Measurements from ENCODE around the gene TTBK1. TPM values are rescaled to one million over a fixed set of nuclear protein-coding genes. Genes with fewer than 3 reads are reported as not detected.

TTBK1 gene
- polyA plus RNA-seq, 4 donors, result 0.89 to 2.1 (median 1.0) TPM

DNA sequence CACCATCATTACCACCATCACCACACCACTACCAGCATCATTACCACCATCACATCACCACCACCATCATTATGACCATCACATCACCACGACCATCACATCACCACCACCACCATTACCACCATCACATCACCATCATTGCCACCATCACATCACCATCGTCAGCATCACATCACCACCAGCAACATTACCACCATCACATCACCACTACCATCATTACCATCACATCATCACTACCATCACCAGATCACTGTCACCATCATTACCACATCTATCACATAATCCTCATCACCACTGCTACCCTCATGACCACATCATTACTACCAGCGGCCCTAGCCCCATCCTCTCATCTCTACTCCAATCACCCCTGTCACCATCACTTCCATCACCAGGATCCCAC is 51.3 kb downstream of the TTBK1 start:
- no peak overlapping the region for H3K4me3 ChIP-seq (ENCODE audit: low read depth in 1 of 3, low read length in 3 of 3)
- H3K36me3 ChIP-seq (ENCODE audit: control insufficient read depth in 3 of 3, insufficient read depth in 2 of 3, low read depth in 1 of 3, low read length in 3 of 3), result no peaks in the 10 kb centered on the region
- no peak overlapping the region for H3K27ac ChIP-seq (ENCODE audit: low read depth in 1 of 3, low read length in 2 of 3)
- WGBS, 3 donors, result 84 to 90% (median 86%) methylated on average over 3 of the region's 3 CpGs
- FAIRE-seq (no peak), DNase-seq (no peak)
- no peaks in the 10 kb centered on the region for H3K27me3 ChIP-seq (ENCODE audit: control insufficient read depth in 3 of 3, insufficient read depth in 3 of 3, low read length in 3 of 3)
- H3K4me1 ChIP-seq (ENCODE audit: control insufficient read depth in 3 of 3, insufficient read depth in 2 of 3, low read depth in 1 of 3, low read length in 2 of 3), result peaks cover 0 to 35% (median 2%) of the 10 kb centered on the region in 3 donors
- H3K9me3 ChIP-seq (ENCODE audit: control insufficient read depth in 2 of 2, insufficient read depth in 1 of 2, low read depth in 1 of 2, low read length in 1 of 2), result no peaks in the 10 kb centered on the region

DNA sequence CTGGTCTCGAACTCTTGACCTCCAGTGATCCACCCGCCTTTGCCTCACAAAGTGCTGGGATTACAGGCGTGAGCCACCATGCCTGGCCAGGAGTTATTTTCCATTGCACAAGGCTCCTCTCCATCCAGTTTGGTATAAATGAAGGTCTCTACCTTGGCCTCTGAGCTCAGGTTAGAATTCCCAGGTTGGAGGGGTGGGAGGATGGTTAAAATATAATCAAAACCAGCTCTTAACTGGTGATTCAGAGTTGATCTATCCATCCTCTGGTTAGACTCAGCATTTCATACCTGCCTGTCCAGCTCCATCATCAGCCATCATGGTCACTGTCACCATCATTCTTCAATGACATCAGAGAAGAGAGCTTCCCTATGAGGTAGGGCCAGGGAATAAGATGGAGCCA is 52.2 kb downstream of the TTBK1 start:
- DNase-seq (no peak), FAIRE-seq (no peak)
- 87 to 89% (median 87%) methylated on average over 3 of the region's 3 CpGs for WGBS, 3 donors
- peaks cover 0 to 29% (median under 1%) of the 10 kb centered on the region in 3 donors for H3K4me1 ChIP-seq (ENCODE audit: control insufficient read depth in 3 of 3, insufficient read depth in 2 of 3, low read depth in 1 of 3, low read length in 2 of 3)
- H3K27ac ChIP-seq (ENCODE audit: low read depth in 1 of 3, low read length in 2 of 3), result no peak overlapping the region
- H3K27me3 ChIP-seq (ENCODE audit: control insufficient read depth in 3 of 3, insufficient read depth in 3 of 3, low read length in 3 of 3), result no peaks in the 10 kb centered on the region
- no peaks in the 10 kb centered on the region for H3K9me3 ChIP-seq (ENCODE audit: control insufficient read depth in 2 of 2, insufficient read depth in 1 of 2, low read depth in 1 of 2, low read length in 1 of 2)
- H3K4me3 ChIP-seq (ENCODE audit: low read depth in 1 of 3, low read length in 3 of 3), result no peak overlapping the region
- H3K36me3 ChIP-seq (ENCODE audit: control insufficient read depth in 3 of 3, insufficient read depth in 2 of 3, low read depth in 1 of 3, low read length in 3 of 3), result no peaks in the 10 kb centered on the region

DNA sequence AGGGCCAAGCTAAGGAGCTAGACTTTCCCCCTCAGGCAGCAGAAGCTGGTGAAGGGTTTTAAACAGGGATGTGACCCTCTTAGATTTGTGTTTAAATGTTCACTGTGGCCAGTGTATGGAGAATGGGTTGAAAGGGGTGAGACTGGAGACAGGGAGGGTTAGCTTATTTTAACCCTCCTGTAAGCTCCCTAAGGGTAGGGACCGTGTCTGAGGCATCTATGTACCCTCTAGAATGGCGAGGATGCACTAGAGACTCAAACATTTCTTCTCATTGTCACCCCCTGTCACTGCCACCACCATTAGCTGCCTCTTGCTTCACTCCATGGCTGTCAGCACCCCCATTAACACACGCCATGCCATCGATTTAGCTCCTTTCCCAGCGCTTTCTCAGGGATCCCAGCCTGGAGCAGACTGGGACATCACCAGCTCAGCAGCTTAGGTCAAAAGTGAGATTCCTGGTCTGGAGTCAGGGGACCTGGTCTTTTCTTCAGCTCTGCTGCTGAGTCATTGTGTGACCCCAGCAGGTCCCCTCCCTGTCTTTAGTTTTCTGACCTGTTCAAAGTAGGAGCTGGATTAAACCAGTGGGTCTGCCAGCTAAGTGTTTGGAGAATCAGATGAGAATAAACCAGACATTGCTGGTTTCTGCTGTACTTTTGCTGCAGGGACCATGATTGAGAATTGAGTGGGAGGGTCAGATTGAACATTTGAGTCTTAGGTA is 53.7 kb downstream of the TTBK1 start:
- no peak overlapping the region for H3K27ac ChIP-seq (ENCODE audit: low read depth in 1 of 3, low read length in 2 of 3)
- FAIRE-seq, result no peak
- DNase-seq, result no peak
- H3K9me3 ChIP-seq (ENCODE audit: control insufficient read depth in 2 of 2, insufficient read depth in 1 of 2, low read depth in 1 of 2, low read length in 1 of 2), result no peaks in the 10 kb centered on the region
- peaks cover 0 to 25% (median 0%) of the 10 kb centered on the region in 3 donors for H3K4me1 ChIP-seq (ENCODE audit: control insufficient read depth in 3 of 3, insufficient read depth in 2 of 3, low read depth in 1 of 3, low read length in 2 of 3)
- no peaks in the 10 kb centered on the region for H3K36me3 ChIP-seq (ENCODE audit: control insufficient read depth in 3 of 3, insufficient read depth in 2 of 3, low read depth in 1 of 3, low read length in 3 of 3)
- H3K4me3 ChIP-seq (ENCODE audit: low read depth in 1 of 3, low read length in 3 of 3), result no peak overlapping the region
- H3K27me3 ChIP-seq (ENCODE audit: control insufficient read depth in 3 of 3, insufficient read depth in 3 of 3, low read length in 3 of 3), result no peaks in the 10 kb centered on the region
- 84 to 95% (median 86%) methylated on average over 5 of the region's 5 CpGs for WGBS, 3 donors

DNA sequence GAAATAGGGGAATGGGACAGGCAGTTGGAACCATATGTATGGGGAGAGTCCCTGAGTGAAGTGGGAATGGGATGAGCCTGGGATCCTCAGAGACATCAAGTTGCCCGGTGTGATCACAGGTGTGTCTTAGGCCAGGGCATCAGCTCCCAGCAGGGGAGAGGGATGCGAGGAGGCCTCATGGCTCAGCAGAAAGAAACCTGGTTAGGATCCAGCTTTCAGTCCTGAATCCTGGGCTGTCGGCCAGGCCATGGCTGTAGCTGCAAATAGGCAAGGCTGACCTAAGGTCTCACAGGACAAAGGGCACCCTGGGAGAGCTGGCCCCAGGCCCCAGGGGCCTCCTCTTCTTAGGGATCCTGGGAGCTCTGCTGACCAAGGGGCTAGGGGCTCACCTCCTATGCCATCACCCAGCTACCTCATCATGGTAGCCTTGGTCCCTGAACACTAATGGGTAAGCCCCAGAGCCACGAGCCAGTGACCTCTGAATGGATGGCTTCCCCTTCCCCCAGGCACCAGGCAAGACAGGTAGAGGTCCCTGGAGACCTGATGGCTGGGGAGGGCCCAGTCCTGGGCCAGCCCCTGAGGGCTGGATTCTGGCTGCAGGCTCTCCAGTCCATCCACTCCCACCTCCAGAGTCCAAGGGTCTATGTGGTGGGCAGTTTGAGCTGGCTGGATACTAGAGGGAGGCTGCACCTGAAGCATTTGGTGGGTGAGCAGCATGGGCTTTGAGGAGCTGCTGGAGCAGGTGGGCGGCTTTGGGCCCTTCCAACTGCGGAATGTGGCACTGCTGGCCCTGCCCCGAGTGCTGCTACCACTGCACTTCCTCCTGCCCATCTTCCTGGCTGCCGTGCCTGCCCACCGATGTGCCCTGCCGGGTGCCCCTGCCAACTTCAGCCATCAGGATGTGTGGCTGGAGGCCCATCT is 54.6 kb downstream of the TTBK1 start, which contains the start of gene SLC22A7:
Gene SLC22A7 (plus strand): TSS at position 617 of the 921 bp plus-strand sequence. CDS start 99 bp downstream, at position 716.
- Histone ChIP-seq H3K9me3 (ENCODE audit: control insufficient read depth in 2 of 2, insufficient read depth in 1 of 2, low read depth in 1 of 2, low read length in 1 of 2) (no peaks in the 10 kb centered on the region), H3K27me3 (ENCODE audit: control insufficient read depth in 3 of 3, insufficient read depth in 3 of 3, low read length in 3 of 3) (no peaks in the 10 kb centered on the region), H3K27ac (ENCODE audit: low read depth in 1 of 3, low read length in 2 of 3) (peak within 1 kb of the TSS in 1 of 3 donors; percentile 14), H3K36me3 (ENCODE audit: control insufficient read depth in 3 of 3, insufficient read depth in 2 of 3, low read depth in 1 of 3, low read length in 3 of 3) (no peaks in the 10 kb centered on the region), H3K4me3 (ENCODE audit: low read depth in 1 of 3, low read length in 3 of 3) (no peak within 1 kb of the TSS), H3K4me1 (ENCODE audit: control insufficient read depth in 3 of 3, insufficient read depth in 2 of 3, low read depth in 1 of 3, low read length in 2 of 3) (peaks cover 0 to 34% (median 0%) of the 10 kb centered on the region in 3 donors)
- FAIRE-seq (no peak), DNase-seq (peak in 1 of 2 donors; percentile 66)
- WGBS, 3 donors, result 58 to 69% (median 64%) methylated on average over 10 of the region's 10 CpGs

DNA sequence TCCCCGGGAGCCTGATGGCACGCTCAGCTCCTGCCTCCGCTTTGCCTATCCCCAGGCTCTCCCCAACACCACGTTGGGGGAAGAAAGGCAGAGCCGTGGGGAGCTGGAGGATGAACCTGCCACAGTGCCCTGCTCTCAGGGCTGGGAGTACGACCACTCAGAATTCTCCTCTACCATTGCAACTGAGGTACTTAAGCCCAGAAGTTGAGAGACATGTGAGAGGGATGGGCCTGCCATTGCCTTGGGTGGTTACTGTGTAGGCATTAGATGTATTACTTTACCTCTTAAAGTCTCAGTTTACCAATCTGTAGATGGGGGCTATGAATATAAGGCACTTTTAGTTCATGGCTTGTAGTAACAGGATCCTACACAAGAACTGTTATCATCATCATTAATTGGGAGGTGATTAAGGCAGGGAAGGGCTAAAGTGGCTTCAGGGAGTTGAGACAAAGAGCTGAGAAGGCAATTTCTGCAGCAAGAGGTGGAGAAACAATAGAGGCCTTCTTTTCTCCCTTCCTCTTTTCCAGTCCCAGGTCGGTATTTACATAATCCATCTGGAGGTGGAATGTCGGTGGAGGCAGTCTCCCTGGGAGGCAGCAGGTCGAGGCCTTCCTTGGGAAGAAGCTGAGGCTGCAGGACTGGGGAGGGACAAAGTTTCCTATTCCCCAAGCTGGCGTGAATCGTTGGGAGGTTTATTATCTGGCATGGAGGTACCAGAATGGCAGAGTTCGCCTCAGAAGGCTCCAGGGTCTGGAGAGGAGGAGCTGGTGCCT is 55.5 kb downstream of the TTBK1 start:
- peaks cover 0 to 34% (median 0%) of the 10 kb centered on the region in 3 donors for H3K4me1 ChIP-seq (ENCODE audit: control insufficient read depth in 3 of 3, insufficient read depth in 2 of 3, low read depth in 1 of 3, low read length in 2 of 3)
- WGBS, 3 donors, result 65 to 69% (median 67%) methylated on average over 11 to 12 of the region's 12 CpGs
- no peak overlapping the region for H3K27ac ChIP-seq (ENCODE audit: low read depth in 1 of 3, low read length in 2 of 3)
- DNase-seq, result no peak
- FAIRE-seq, result no peak
- no peaks in the 10 kb centered on the region for H3K27me3 ChIP-seq (ENCODE audit: control insufficient read depth in 3 of 3, insufficient read depth in 3 of 3, low read length in 3 of 3)
- no peak overlapping the region for H3K4me3 ChIP-seq (ENCODE audit: low read depth in 1 of 3, low read length in 3 of 3)
- no peaks in the 10 kb centered on the region for H3K36me3 ChIP-seq (ENCODE audit: control insufficient read depth in 3 of 3, insufficient read depth in 2 of 3, low read depth in 1 of 3, low read length in 3 of 3)
- no peaks in the 10 kb centered on the region for H3K9me3 ChIP-seq (ENCODE audit: control insufficient read depth in 2 of 2, insufficient read depth in 1 of 2, low read depth in 1 of 2, low read length in 1 of 2)

DNA sequence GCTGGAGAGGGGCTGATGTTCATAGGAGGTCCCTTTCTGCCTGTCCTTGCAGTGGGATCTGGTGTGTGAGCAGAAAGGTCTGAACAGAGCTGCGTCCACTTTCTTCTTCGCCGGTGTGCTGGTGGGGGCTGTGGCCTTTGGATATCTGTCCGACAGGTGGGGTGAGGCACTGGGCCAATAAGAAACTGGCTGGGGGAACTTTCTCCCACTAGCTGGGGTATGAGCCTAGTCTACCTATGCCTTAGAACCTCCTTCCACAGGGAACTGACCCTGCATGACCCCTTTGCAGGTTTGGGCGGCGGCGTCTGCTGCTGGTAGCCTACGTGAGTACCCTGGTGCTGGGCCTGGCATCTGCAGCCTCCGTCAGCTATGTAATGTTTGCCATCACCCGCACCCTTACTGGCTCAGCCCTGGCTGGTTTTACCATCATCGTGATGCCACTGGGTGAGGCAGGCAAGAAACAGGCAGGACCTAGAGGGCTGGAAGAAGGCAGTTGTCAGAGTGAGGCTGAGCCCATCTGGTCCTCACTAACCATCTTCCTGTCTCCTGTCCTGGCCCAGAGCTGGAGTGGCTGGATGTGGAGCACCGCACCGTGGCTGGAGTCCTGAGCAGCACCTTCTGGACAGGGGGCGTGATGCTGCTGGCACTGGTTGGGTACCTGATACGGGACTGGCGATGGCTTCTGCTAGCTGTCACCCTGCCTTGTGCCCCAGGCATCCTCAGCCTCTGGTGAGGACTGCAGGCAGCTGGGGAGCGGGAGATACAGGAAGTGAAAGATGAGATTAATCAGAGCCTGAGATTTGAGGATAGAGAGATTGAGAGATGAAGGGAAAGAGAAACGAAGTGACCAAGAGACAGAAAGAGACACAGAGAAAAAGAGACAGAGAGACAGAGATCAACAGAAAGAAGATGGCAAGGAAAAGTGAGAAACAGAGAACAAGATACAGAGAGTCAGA is 56.3 kb downstream of the TTBK1 start:
- no peak for DNase-seq
- FAIRE-seq, result no peak
- 79 to 86% (median 82%) methylated on average over 18 of the region's 18 CpGs for WGBS, 3 donors
- peaks cover 0 to 34% (median 0%) of the 10 kb centered on the region in 3 donors for H3K4me1 ChIP-seq (ENCODE audit: control insufficient read depth in 3 of 3, insufficient read depth in 2 of 3, low read depth in 1 of 3, low read length in 2 of 3)
- no peaks in the 10 kb centered on the region for H3K36me3 ChIP-seq (ENCODE audit: control insufficient read depth in 3 of 3, insufficient read depth in 2 of 3, low read depth in 1 of 3, low read length in 3 of 3)
- no peak overlapping the region for H3K4me3 ChIP-seq (ENCODE audit: low read depth in 1 of 3, low read length in 3 of 3)
- H3K27me3 ChIP-seq (ENCODE audit: control insufficient read depth in 3 of 3, insufficient read depth in 3 of 3, low read length in 3 of 3), result no peaks in the 10 kb centered on the region
- no peak overlapping the region for H3K27ac ChIP-seq (ENCODE audit: low read depth in 1 of 3, low read length in 2 of 3)
- no peaks in the 10 kb centered on the region for H3K9me3 ChIP-seq (ENCODE audit: control insufficient read depth in 2 of 2, insufficient read depth in 1 of 2, low read depth in 1 of 2, low read length in 1 of 2)

DNA sequence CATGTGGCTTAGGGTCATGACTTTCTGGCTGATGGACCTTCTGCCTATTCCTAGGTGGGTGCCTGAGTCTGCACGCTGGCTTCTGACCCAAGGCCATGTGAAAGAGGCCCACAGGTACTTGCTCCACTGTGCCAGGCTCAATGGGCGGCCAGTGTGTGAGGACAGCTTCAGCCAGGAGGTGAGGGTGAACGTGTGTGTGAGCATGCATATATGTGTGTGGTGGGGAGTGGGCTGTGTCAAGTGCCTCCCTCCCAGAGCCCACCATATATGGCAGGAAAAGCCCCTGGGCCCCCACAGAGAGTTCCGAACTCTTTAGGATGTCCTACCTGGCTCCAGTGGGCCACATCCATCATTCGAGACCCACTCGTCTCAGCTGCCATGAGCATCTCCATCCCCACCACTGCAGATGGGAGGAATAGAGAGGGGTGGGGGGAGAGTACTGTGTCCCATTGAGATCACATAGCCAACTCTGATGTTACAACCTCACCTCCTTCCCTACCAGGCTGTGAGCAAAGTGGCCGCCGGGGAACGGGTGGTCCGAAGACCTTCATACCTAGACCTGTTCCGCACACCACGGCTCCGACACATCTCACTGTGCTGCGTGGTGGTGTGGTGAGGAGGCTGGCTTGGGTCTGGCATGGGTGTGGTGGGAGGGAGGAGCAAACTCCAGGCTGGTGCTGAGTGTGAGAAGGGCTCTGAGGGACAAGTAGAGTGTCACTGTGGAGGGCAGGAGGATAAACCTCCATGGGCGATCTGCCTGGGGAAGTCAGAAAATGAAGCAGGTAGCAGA is 58.0 kb downstream of the TTBK1 start:
- WGBS, 3 donors, result 82 to 89% (median 88%) methylated on average over 15 of the region's 15 CpGs
- no peaks in the 10 kb centered on the region for H3K36me3 ChIP-seq (ENCODE audit: control insufficient read depth in 3 of 3, insufficient read depth in 2 of 3, low read depth in 1 of 3, low read length in 3 of 3)
- peaks cover 0 to 34% (median 0%) of the 10 kb centered on the region in 3 donors for H3K4me1 ChIP-seq (ENCODE audit: control insufficient read depth in 3 of 3, insufficient read depth in 2 of 3, low read depth in 1 of 3, low read length in 2 of 3)
- H3K9me3 ChIP-seq (ENCODE audit: control insufficient read depth in 2 of 2, insufficient read depth in 1 of 2, low read depth in 1 of 2, low read length in 1 of 2), result no peaks in the 10 kb centered on the region
- DNase-seq (no peak), FAIRE-seq (no peak)
- no peak overlapping the region for H3K4me3 ChIP-seq (ENCODE audit: low read depth in 1 of 3, low read length in 3 of 3)
- no peak overlapping the region for H3K27ac ChIP-seq (ENCODE audit: low read depth in 1 of 3, low read length in 2 of 3)
- H3K27me3 ChIP-seq (ENCODE audit: control insufficient read depth in 3 of 3, insufficient read depth in 3 of 3, low read length in 3 of 3), result no peaks in the 10 kb centered on the region

All from small intestine (tissue), 7 donors.